Muscle layer of colon (tissue), 2 donors: ENCODE measurements around the gene KRTAP3-1.
"Not testable (repeated sequence)": the region's sequence is repeated elsewhere in the genome, so short reads cannot be mapped to it uniquely, and the experiment has no call there.

ENCODE experiments used
- H3K27ac ChIP-seq: one replicate; pipeline ENCODE4 v1.7.0; 2013; ENCODE audit warnings: low read depth, mild to moderate bottlenecking, low read length, moderate library complexity
- H3K27me3 ChIP-seq, 2 donors: one replicate each; pipeline ENCODE4 v1.7.0; 2013; ENCODE audit warnings: low read length in 2 of 2, mild to moderate bottlenecking in 2 of 2; ENCODE audit not compliant: insufficient read depth in 2 of 2, control insufficient read depth in 1 of 2
- H3K36me3 ChIP-seq: one replicate; pipeline ENCODE4 v1.7.0; 2013; ENCODE audit warnings: mild to moderate bottlenecking, low read length; ENCODE audit not compliant: insufficient read depth
- H3K4me1 ChIP-seq: one replicate; pipeline ENCODE4 v1.7.0; 2013; ENCODE audit warnings: mild to moderate bottlenecking, low read length; ENCODE audit not compliant: insufficient read depth
- H3K4me3 ChIP-seq, 2 donors: one replicate each; pipeline ENCODE4 v1.7.0; 2013; ENCODE audit warnings: low read length in 2 of 2, low read depth in 1 of 2, mild to moderate bottlenecking in 1 of 2, moderate library complexity in 1 of 2
- H3K9ac ChIP-seq: one replicate; pipeline ENCODE4 v1.7.0; 2013; ENCODE audit warnings: low read length
- H3K9me3 ChIP-seq: one replicate; pipeline ENCODE4 v1.7.0; 2013; ENCODE audit warnings: mild to moderate bottlenecking, low read length
- donor health status: abdominal sarcoma.
- donor health status: Adenocarcinoma of cecum.

KRTAP3-1 gene

DNA sequence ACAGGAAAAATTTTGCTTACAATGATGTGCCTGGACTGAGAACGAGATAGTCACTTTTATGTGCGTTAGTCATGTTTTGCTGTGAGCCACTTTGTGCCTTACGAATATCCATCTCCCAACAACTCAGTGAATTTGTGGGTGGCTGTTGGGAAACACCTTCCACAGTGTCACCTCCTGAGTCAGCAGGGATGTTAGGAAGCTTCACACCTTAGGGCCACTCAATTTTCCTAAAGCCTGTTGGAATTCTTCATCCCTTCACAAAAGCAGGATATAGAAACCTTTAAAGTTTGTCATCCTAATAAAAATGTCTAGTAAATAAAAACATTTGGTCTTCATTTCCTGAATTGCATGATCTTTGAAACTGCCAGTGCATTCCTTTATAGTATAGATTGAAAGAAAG, 4.3 kb upstream of the KRTAP3-1 start:
- no peak overlapping the region for H3K9ac ChIP-seq
- H3K27me3 ChIP-seq = peaks cover 0 to 3% of the 10 kb centered on the region in 2 donors
- no peak overlapping the region for H3K27ac ChIP-seq
- no peaks in the 10 kb centered on the region for H3K36me3 ChIP-seq
- H3K4me1 ChIP-seq = no peaks in the 10 kb centered on the region
- no peak overlapping the region for H3K4me3 ChIP-seq
- no peaks in the 10 kb centered on the region for H3K9me3 ChIP-seq

DNA sequence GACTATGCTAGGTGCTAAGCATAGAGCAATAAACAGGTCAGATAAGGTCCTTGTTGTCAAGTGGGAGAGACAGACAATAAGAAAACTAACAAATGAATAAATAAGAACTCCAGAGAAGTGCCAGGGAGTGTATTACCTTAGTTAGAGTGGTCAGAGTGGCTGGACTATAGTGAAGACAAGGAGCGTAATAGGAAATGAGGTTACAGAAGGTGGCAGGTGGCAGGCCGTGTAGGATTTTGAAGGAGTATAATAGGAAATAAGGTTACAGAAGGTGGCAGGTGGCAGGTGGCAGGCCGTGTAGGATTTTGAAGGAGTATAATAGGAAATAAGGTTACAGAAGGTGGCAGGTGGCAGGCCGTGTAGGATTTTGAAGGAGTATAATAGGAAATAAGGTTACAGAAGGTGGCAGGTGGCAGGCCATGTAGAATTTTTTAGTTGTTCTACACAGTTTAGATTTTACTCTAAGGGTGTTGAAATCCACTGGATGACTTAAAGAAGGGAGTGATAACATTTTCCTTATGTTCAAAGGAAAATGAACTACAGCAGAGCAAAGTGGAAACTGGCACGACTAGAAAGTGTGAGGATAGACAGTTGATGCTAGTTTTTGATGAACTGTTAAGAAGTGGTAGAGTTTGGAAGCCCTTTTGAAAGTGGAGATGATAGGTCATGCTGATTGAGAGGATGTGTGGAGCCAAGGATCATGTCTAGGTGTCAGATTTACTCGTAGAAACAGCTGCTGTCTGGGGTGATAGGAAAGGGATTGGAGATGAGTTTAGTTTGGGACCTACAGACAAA, 3.6 kb upstream of the KRTAP3-1 start:
- Histone ChIP-seq H3K36me3 (no peaks in the 10 kb centered on the region), H3K27me3 (peaks cover 0 to 3% of the 10 kb centered on the region in 2 donors), H3K9ac (no peak overlapping the region), H3K4me1 (no peaks in the 10 kb centered on the region), H3K27ac (no peak overlapping the region), H3K9me3 (no peaks in the 10 kb centered on the region), H3K4me3 (no peak overlapping the region)

DNA sequence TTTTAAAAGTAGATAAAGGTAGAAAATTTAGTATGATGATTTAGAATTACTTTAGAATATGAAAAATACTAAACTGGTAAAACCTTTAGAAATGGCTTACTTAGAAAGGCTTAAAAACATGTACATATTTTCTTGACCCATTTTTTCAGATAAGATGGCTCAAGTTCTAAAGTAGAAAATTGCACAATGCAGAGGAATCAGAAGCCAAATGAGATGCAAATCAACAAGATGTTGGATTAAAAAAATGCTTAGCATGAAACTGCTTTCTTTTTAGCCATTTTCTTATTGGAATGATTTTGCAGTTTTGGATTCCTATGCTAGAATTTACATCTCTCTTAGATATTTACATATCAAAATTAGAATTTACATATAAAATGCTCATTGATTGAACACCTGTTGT, 1.5 kb upstream of the KRTAP3-1 start:
- no peak overlapping the region for H3K27ac ChIP-seq
- no peak overlapping the region for H3K9ac ChIP-seq
- peaks cover 0 to 3% of the 10 kb centered on the region in 2 donors for H3K27me3 ChIP-seq
- H3K9me3 ChIP-seq = no peaks in the 10 kb centered on the region
- H3K4me1 ChIP-seq = no peaks in the 10 kb centered on the region
- H3K36me3 ChIP-seq = no peaks in the 10 kb centered on the region
- H3K4me3 ChIP-seq = no peak overlapping the region

DNA sequence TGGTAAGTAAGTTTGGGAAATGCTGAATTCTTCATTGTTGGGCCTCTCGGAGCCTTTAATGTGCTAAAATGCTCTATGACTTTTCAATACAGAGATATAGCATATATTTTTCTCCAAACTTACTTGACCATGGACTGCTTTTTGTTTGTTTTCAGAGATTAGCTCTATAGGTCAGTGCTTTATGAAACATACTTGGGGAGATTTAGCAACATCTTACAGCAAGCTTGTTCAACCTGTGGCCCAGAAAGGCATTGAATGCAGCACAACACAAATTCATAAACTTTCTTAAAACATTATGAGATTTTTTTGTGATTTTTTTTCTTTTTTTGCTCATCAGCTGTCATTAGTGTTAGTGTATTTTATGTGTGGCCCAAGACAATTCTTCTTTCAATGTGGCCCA, 1.0 kb upstream of the KRTAP3-1 start:
- Histone ChIP-seq H3K4me3 (no peak overlapping the region), H3K36me3 (no peaks in the 10 kb centered on the region), H3K27me3 (peaks cover 0 to 3% of the 10 kb centered on the region in 2 donors), H3K9ac (no peak overlapping the region), H3K9me3 (no peaks in the 10 kb centered on the region), H3K27ac (no peak overlapping the region), H3K4me1 (no peaks in the 10 kb centered on the region)

DNA sequence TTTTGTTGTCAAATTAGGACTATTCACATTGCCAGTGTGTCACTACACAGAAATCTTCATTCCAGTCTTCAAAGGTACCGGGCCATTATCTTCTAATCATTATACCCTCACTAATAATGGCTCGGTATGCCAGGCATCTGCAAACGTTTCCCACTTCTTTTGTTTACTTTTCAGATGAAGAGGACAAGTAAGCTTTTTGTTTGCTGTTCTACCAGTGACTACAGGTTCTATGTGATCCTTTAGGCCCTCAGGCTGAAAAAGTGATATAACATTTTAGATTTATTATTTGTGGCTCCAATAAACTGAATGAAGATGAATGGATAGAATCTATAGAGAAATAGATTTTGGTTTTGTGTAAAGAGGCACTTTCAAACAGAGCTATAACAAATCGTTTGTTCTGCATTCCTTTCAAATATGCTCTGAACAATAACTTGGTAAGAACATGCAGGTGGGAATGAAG, 403 bp upstream of the KRTAP3-1 start:
- no peak overlapping the region for H3K9ac ChIP-seq
- H3K27me3 ChIP-seq = no peaks in the 10 kb centered on the region
- H3K4me1 ChIP-seq = no peaks in the 10 kb centered on the region
- H3K27ac ChIP-seq = no peak overlapping the region
- no peaks in the 10 kb centered on the region for H3K36me3 ChIP-seq
- no peak overlapping the region for H3K4me3 ChIP-seq
- no peaks in the 10 kb centered on the region for H3K9me3 ChIP-seq

DNA sequence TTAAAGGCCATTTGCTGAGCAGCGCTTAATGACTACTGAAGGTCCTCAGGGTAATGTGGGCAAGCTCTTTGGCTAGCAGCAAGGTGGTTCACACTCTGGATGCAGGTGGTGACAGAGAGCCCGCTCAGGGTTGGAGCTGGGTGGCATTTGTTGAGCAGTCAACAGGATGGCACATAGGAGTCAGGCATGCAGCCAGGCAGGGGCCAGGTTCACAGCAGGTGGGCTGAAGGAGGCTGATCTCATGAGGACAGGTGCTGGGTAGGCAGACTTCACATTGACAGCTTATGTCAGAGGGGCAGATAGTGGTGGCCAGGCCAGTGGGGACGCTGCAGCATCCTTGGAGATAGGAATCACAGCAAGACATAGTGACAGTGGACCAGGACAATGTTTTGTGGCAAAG, 4.5 kb downstream of the KRTAP3-1 start:
- H3K4me1 ChIP-seq = no peaks in the 10 kb centered on the region
- no peak overlapping the region for H3K4me3 ChIP-seq
- H3K9me3 ChIP-seq = no peaks in the 10 kb centered on the region
- no peak overlapping the region for H3K9ac ChIP-seq
- no peaks in the 10 kb centered on the region for H3K36me3 ChIP-seq
- no peaks in the 10 kb centered on the region for H3K27me3 ChIP-seq
- H3K27ac ChIP-seq = no peak overlapping the region

DNA sequence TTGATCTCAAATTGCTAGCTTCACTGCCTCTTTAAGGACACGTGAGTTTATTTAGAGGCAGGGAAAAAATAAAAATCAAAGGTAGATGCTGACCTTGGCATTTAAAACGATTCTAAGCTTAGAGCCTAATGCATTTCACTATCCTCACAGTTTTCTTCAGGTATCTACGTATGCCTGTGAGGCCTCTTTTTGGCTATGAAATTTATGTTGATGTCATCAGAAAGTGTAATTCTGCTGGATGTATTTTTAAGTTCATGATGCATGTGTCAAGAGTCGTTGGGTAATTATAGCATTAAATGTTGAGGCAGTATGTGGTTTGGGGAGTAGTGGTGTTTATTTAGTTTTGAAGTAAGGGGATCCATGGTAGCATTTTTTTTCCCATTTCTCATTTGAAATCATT, 5.0 kb downstream of the KRTAP3-1 start:
- no peak overlapping the region for H3K4me3 ChIP-seq
- H3K9me3 ChIP-seq = no peaks in the 10 kb centered on the region
- no peaks in the 10 kb centered on the region for H3K36me3 ChIP-seq
- no peaks in the 10 kb centered on the region for H3K27me3 ChIP-seq
- H3K27ac ChIP-seq = no peak overlapping the region
- no peak overlapping the region for H3K9ac ChIP-seq
- no peaks in the 10 kb centered on the region for H3K4me1 ChIP-seq

DNA sequence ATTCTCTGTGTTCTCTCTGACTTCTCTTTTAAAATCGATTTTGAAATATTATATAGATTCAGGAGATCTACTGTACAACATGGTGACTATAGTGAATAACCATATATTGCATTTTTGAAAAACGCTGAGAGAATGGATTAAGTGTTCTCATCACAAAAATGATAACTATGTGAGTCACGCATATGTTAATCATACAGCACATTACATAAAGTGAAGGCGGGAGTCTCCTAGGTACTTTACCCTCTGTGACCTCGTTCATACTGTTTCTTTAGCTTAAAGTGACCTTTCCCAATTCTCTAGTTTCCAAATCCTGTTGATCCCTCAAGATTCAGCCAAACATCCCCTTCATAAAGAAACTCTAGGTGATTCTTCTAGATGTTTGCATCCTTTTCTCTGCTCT, 6.1 kb downstream of the KRTAP3-1 start:
- Histone ChIP-seq H3K9me3 (no peaks in the 10 kb centered on the region), H3K4me3 (no peak overlapping the region), H3K27ac (no peak overlapping the region), H3K9ac (no peak overlapping the region), H3K27me3 (no peaks in the 10 kb centered on the region), H3K36me3 (no peaks in the 10 kb centered on the region), H3K4me1 (no peaks in the 10 kb centered on the region)

DNA sequence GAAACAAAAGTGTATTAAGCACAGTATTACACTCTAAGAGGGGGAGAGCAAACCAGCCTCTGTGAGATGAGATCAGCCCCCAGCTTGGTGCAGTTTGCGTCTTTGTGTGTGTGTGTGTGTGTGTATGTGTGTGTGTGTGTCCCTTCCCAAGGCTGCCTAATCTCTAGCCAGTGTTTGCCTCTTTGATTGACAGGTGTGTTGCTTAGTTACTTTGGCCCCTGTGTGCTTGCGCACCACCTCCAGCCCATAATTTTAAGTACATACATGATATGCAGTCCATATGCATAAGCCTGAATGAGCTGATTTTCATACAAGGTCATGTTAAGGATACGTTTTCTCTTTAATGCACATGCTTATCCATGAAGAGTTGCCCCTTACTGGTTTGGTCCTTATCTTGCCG, 7.1 kb downstream of the KRTAP3-1 start:
- H3K27me3 ChIP-seq = no peaks in the 10 kb centered on the region
- no peak overlapping the region for H3K4me3 ChIP-seq
- no peaks in the 10 kb centered on the region for H3K4me1 ChIP-seq
- H3K9ac ChIP-seq = no peak overlapping the region
- no peaks in the 10 kb centered on the region for H3K36me3 ChIP-seq
- no peak overlapping the region for H3K27ac ChIP-seq
- no peaks in the 10 kb centered on the region for H3K9me3 ChIP-seq

DNA sequence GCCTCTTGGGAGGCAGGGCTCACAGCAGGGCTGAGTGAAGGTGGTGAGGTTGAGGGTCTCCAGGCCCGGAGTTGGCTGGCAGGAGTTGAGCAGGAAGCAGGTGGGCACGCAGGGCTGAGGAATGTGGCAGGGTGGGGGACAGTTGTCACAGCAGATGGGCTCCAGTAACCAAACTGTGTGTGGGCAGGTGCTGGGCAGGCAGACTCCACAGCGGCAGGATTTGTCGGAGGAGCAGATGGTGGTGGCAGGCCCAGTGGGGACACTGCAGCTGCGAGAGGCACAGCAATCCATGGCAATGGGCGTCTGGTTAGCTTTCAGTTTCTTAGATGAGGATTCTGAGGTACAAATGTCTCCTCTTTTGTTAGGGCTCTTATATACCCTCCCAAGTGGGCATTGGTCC, 9.4 kb downstream of the KRTAP3-1 start, which contains the start of gene KRTAP3-2:
Gene KRTAP3-2, minus strand, starts transcription at position 344 of the 400 bp plus-strand sequence. Its CDS starts 53 bp downstream, at position 291.
- not testable (repeated sequence) for H3K27me3 ChIP-seq, H3K4me1 ChIP-seq, H3K4me3 ChIP-seq, H3K27ac ChIP-seq, H3K9me3 ChIP-seq, H3K9ac ChIP-seq, H3K36me3 ChIP-seq

DNA sequence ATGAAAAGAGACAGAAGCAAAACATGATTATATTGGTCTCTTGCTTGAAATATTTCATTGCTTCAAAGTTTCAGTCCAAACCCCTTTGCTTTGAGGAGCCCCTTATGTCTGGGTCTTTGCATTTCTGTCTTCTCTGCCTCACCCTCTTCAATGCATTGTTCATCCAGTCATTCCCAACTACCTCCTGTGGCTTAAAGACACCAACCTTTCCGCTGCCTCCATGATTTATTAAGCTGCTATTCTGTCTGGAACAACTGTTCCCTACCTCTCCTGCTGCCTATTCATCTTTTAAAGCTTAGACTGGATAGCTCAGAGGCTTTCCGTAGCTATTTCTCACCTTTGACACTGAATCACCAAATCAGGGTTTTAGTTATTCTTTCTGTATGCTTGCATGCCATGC, 11.6 kb downstream of the KRTAP3-1 start:
- Histone ChIP-seq H3K27me3 (no peaks in the 10 kb centered on the region), H3K27ac (no peak overlapping the region)

DNA sequence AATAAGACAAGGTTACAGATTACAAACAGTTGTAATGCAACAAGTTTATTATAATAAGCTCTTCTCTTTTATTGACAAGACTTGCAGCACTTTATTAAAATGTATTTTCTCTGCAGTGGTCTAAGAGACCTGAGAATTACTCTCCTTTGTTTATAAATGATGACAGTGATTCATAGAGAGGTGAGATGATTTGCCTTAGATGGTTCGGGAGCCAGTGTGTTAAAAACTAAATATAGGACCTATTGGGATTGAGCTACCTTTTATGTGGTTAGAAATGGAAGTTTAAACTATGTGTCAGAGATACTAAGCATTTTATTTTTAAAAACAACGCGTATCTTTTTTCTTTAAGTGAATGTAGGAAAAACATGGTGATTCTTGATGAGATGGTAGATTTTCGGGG, 12.1 kb downstream of the KRTAP3-1 start:
- no peaks in the 10 kb centered on the region for H3K27me3 ChIP-seq
- no peaks in the 10 kb centered on the region for H3K36me3 ChIP-seq
- no peak overlapping the region for H3K9ac ChIP-seq
- H3K27ac ChIP-seq = no peak overlapping the region
- H3K4me1 ChIP-seq = no peaks in the 10 kb centered on the region
- no peak overlapping the region for H3K4me3 ChIP-seq
- H3K9me3 ChIP-seq = no peaks in the 10 kb centered on the region

More for the DNA sequence above, 11.6 kb downstream of the KRTAP3-1 start:
- H3K4me3 ChIP-seq = no peak overlapping the region
- no peaks in the 10 kb centered on the region for H3K4me1 ChIP-seq
- no peak overlapping the region for H3K9ac ChIP-seq
- no peaks in the 10 kb centered on the region for H3K36me3 ChIP-seq
- no peaks in the 10 kb centered on the region for H3K9me3 ChIP-seq
